Peyer's patch (tissue), 4 donors: Measurements from ENCODE around the gene ARAF.

Source experiments
- POLR2A ChIP-seq, 2 donors: fragments of 450-650 bp; IDR thresholded peaks; one replicate each; pipeline ENCODE4 v1.5.1; 2017; ENCODE audit warnings: antibody characterized with exemption in 2 of 2, mild to moderate bottlenecking in 2 of 2, moderate library complexity in 2 of 2
- TF ChIP-seq, protein P1 (sequence below), 6 experiments: fragments of 450-650 bp in 4 of 6; fragments of 200-600 bp in 2 of 6; sonication (generic) in 1 of 6; IDR thresholded peaks; one replicate each; pipeline ENCODE4 v1.5.1; 2017 to 2019; ENCODE audit warnings: antibody characterized with exemption in 6 of 6, mild to moderate bottlenecking in 3 of 6, moderate library complexity in 1 of 6

DNA sequence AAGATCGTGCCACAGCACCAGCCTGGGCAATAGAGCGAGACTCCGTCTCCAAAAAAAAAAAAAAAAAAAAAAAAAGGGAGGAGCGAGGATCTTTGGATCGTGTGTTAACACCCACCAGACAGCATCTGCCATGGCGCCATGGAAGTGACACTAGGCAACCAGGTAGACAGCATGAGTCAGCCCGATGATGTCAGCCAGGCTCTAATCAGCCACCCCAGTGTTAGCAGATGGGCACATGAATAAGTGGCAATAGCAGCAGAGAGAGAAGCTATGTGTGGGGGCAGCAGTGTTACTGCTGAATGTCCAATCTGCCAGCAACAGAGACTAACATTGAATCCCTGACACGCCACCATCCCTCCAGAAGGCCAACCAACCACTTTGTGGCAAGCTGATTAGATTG lies 52.1 kb downstream of the ARAF start:
- TF ChIP-seq, protein P1, sequence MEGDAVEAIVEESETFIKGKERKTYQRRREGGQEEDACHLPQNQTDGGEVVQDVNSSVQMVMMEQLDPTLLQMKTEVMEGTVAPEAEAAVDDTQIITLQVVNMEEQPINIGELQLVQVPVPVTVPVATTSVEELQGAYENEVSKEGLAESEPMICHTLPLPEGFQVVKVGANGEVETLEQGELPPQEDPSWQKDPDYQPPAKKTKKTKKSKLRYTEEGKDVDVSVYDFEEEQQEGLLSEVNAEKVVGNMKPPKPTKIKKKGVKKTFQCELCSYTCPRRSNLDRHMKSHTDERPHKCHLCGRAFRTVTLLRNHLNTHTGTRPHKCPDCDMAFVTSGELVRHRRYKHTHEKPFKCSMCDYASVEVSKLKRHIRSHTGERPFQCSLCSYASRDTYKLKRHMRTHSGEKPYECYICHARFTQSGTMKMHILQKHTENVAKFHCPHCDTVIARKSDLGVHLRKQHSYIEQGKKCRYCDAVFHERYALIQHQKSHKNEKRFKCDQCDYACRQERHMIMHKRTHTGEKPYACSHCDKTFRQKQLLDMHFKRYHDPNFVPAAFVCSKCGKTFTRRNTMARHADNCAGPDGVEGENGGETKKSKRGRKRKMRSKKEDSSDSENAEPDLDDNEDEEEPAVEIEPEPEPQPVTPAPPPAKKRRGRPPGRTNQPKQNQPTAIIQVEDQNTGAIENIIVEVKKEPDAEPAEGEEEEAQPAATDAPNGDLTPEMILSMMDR (IDR thresholded peaks at IDR 0.05) = no peak
- TF ChIP-seq POLR2A (IDR thresholded peaks at IDR 0.05) = no peak
